ENCODE measurements around the gene STOM. TPM values are rescaled to one million over a fixed set of nuclear protein-coding genes. Genes with fewer than 3 reads are reported as not detected.
"Not testable (repeated sequence)": the region's sequence is repeated elsewhere in the genome, so short reads cannot be mapped to it uniquely, and the experiment has no call there.

Gene STOM, protein sequence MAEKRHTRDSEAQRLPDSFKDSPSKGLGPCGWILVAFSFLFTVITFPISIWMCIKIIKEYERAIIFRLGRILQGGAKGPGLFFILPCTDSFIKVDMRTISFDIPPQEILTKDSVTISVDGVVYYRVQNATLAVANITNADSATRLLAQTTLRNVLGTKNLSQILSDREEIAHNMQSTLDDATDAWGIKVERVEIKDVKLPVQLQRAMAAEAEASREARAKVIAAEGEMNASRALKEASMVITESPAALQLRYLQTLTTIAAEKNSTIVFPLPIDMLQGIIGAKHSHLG
- total RNA-seq (100 to 1,000 TPM in 1 of 2 donors, 10 to 100 TPM in 1; 77.9 to 115 TPM), total RNA-seq (34.8 to 35.3 reads per million in 2 donors)

- ATAC-seq: peak; percentile 56
- peak within 1 kb of the TSS; percentile 90 for H3K27ac Mint-ChIP-seq
- peak; percentile 40 to 52 (median 51) for DNase-seq
- H3K27me3 Mint-ChIP-seq: no peaks in the 10 kb centered on the region
- no peaks in the 10 kb centered on the region for H3K9me3 ChIP-seq (ENCODE audit: control insufficient read depth, low read length, poor library complexity, severe bottlenecking)
- peaks cover 37% of the 10 kb centered on the region for H3K4me1 Mint-ChIP-seq
- peaks cover 2% of the 10 kb centered on the region for H3K36me3 Mint-ChIP-seq (ENCODE audit: low read depth)
- peak within 1 kb of the TSS; percentile 95 for H3K4me3 Mint-ChIP-seq
These were observed at the start of gene STOM for GRCh38 chr9:121369595-121370265. STOM (minus strand) TSS chr9:121370250; CDS start chr9:121370187, 63 bp downstream.

DNA sequence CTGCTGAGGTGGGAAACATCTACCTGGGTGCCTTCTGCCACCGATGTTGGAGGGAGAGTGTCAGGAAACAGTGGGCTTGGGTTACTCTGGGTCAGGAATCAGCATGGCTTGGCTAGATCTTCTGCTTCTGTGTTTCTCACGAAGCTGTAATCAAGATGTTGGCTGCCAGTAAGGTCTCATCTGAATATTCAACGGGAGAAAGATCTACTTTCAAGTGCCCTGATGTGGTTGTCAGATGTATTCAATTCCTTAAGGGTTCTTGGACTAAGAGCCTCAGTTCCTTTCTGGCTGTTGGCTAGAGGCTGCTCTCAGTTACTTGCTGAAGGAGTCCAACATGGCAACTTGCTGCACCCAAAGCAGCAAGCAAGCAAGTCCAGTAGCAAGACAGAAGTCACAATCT, 41.9 kb upstream of the STOM start:
- no peaks in the 10 kb centered on the region for H3K36me3 Mint-ChIP-seq (ENCODE audit: low read depth)
- H3K27ac Mint-ChIP-seq: no peak overlapping the region
- ATAC-seq: no peak

GRCh38 chr9:121405899-121406298, 35.8 kb upstream of the STOM start:
- Mint-ChIP-seq H3K4me1 (no peaks in the 10 kb centered on the region), H3K36me3 (ENCODE audit: low read depth) (no peaks in the 10 kb centered on the region), H3K27ac (no peak overlapping the region), H3K27me3 (peaks cover 12% of the 10 kb centered on the region), H3K4me3 (no peak overlapping the region)
- DNase-seq: no peak
- no peak for ATAC-seq
- no peaks in the 10 kb centered on the region for H3K9me3 ChIP-seq (ENCODE audit: control insufficient read depth, low read length, poor library complexity, severe bottlenecking)

More for the DNA sequence above, 41.9 kb upstream of the STOM start:
- H3K9me3 ChIP-seq (ENCODE audit: control insufficient read depth, low read length, poor library complexity, severe bottlenecking): no peaks in the 10 kb centered on the region
- H3K4me1 Mint-ChIP-seq: no peaks in the 10 kb centered on the region
- no peak for DNase-seq
- H3K4me3 Mint-ChIP-seq: no peak overlapping the region
- peaks cover 24% of the 10 kb centered on the region for H3K27me3 Mint-ChIP-seq

DNA sequence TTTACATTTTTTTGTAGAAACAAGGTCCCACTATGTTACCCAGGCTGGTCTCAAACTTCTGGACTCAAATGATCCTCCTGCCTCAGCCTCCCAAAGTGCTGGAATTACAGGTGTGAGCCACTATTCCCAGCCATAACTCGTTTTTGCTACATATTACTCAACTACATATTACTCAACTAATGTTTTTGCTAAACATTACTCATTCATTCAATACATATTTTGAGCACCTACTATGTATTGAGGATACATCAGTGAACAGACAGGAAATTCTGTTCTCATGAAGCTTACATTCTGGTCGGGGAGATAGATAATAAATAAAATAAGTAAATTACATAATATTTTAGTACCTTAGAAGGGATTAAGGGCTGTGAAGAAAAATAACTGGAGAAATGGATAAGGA, 34.9 kb upstream of the STOM start:
- no peaks in the 10 kb centered on the region for H3K4me1 Mint-ChIP-seq
- no peak for ATAC-seq

DNA sequence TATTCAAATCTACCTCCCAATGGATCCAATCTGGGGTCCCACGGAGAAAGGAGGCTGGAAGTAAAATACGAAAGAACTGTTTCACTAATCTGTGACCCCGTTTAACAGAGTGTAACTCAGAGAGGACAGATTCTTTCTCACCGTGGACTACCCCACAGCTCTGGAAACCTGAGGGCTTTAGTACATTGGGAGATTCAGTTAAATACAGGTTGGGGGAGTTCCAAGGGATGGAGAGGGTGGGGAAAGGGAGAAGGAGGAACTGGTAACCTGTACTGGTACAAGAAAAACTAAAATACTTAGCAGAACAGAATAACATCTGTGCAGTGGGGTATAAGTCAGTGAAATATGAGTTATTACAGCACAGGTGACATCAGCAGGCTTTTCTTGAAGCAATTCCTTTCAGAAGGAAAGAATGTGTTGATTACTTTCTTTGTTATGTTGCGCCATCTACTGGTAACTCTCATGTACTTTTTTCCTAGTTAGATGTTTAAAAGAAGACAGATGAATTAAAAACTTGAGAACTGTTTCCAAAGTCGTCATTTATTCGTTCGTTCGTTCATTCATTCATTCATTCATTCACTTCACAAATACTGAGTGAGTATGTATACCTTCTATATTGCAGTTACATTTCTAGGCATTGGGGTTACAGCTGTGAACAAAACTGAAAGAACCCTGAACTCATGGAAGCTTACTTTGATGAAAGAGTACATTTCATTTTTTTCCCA, 30.0 kb upstream of the STOM start:
- peak; percentile 56 for ATAC-seq
- no peaks in the 10 kb centered on the region for H3K9me3 ChIP-seq (ENCODE audit: control insufficient read depth, low read length, poor library complexity, severe bottlenecking)
- H3K4me1 Mint-ChIP-seq: peaks cover 4% of the 10 kb centered on the region
- no peak for DNase-seq
- peaks cover 12% of the 10 kb centered on the region for H3K27me3 Mint-ChIP-seq
- H3K27ac Mint-ChIP-seq: no peak overlapping the region
- H3K36me3 Mint-ChIP-seq (ENCODE audit: low read depth): no peaks in the 10 kb centered on the region
- no peak overlapping the region for H3K4me3 Mint-ChIP-seq

More for the DNA sequence above, 34.9 kb upstream of the STOM start:
- H3K36me3 Mint-ChIP-seq (ENCODE audit: low read depth): no peaks in the 10 kb centered on the region
- no peak overlapping the region for H3K4me3 Mint-ChIP-seq
- H3K9me3 ChIP-seq (ENCODE audit: control insufficient read depth, low read length, poor library complexity, severe bottlenecking): no peaks in the 10 kb centered on the region
- DNase-seq: no peak
- peaks cover 11% of the 10 kb centered on the region for H3K27me3 Mint-ChIP-seq
- no peak overlapping the region for H3K27ac Mint-ChIP-seq

DNA sequence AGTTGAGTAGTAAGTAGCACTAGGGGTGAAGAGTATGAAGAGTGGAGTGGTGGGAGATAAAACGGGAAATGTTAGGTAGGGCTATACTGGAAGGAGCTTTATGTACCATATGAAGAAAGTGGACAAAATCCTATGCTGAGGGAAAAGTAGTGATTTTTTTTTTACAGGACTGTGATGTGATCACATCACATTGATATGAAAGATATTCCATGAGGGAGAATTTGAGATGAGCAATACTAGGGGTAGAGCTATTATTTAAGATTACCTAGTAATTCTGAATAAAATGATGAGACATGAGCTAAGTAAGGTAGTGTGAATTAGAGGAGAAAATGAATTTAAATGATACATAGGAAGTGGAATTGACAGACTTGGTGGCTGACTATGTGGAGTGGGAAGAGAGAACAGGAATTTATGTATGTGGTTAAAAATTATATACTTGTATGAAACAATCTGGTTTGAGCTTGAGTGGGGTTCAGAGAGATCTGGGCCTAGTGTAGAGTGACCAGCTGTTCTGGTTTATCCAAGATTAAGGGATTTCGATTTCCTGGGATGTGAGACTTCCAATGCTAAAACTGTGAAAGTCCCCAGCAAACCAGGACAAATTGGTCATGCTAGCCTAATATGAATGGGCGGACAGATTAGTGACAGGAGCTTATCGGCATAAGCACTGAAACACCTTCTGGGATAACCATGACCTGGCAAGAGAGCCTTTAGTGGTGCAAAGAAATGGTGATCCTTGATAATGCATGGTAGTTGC, 29.3 kb upstream of the STOM start:
- no peaks in the 10 kb centered on the region for H3K9me3 ChIP-seq (ENCODE audit: control insufficient read depth, low read length, poor library complexity, severe bottlenecking)
- DNase-seq: no peak
- H3K27ac Mint-ChIP-seq: no peak overlapping the region
- ATAC-seq: no peak
- no peaks in the 10 kb centered on the region for H3K36me3 Mint-ChIP-seq (ENCODE audit: low read depth)
- H3K4me3 Mint-ChIP-seq: peak overlapping the region; percentile 61
- peaks cover 4% of the 10 kb centered on the region for H3K4me1 Mint-ChIP-seq
- H3K27me3 Mint-ChIP-seq: peaks cover 12% of the 10 kb centered on the region

GRCh38 chr9:121398374-121398773, 28.3 kb upstream of the STOM start:
- no peak overlapping the region for H3K4me3 Mint-ChIP-seq

DNA sequence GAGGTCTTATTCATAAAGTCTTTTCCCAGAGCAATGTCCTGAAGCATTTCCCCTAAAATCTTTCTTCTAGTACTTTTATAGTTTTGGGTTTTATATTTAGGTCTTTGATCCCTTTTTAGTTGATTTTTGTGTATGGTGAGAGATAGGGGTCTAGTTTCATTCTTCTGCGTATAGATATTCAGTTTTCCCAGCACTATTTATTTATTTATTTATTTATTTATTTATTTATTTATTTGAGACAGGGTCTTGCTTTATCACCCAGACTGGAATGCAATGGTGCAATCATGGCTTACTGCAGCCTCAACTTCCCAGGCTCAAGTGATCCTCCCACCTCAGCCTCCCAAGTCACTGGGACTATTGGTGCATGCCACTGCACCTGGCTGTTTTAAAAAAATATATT, 27.2 kb upstream of the STOM start:
- H3K9me3 ChIP-seq (ENCODE audit: control insufficient read depth, low read length, poor library complexity, severe bottlenecking); H3K4me3 Mint-ChIP-seq; H3K27ac Mint-ChIP-seq; H3K4me1 Mint-ChIP-seq; ATAC-seq; DNase-seq; H3K36me3 Mint-ChIP-seq (ENCODE audit: low read depth): not testable (repeated sequence)
- peaks cover 14% of the 10 kb centered on the region for H3K27me3 Mint-ChIP-seq

More at GRCh38 chr9:121398374-121398773, 28.3 kb upstream of the STOM start:
- no peaks in the 10 kb centered on the region for H3K9me3 ChIP-seq (ENCODE audit: control insufficient read depth, low read length, poor library complexity, severe bottlenecking)
- DNase-seq (no peak), ATAC-seq (no peak)
- Mint-ChIP-seq H3K27me3 (peaks cover 12% of the 10 kb centered on the region), H3K4me1 (peaks cover 6% of the 10 kb centered on the region), H3K36me3 (ENCODE audit: low read depth) (no peaks in the 10 kb centered on the region), H3K27ac (no peak overlapping the region)

DNA sequence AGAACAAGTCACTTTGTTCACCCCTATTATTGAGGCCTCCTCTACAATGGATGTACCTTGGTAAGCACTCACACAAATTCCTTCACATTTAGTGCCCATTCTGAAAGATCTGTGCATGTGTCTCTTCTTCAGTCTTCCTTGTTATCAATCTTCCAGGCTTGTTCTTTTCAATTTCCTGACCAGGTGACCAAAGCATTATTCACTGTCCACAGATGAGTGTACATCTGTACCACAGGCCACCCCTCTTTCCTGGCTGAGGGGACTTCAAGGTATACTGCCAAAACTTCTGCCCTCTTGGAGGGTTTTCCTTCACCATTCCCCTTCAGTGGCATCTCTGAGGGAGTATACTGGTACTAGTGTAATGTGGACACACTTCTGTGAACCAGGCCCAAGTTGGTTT, 25.5 kb upstream of the STOM start:
- Mint-ChIP-seq H3K36me3 (ENCODE audit: low read depth) (no peaks in the 10 kb centered on the region), H3K27ac (no peak overlapping the region), H3K4me3 (no peak overlapping the region), H3K4me1 (peaks cover 10% of the 10 kb centered on the region), H3K27me3 (peaks cover 18% of the 10 kb centered on the region)
- DNase-seq (no peak), ATAC-seq (no peak)
- no peaks in the 10 kb centered on the region for H3K9me3 ChIP-seq (ENCODE audit: control insufficient read depth, low read length, poor library complexity, severe bottlenecking)

- Mint-ChIP-seq H3K27me3 (peaks cover 13% of the 10 kb centered on the region), H3K27ac (no peak overlapping the region), H3K36me3 (ENCODE audit: low read depth) (no peaks in the 10 kb centered on the region), H3K4me3 (no peak overlapping the region), H3K4me1 (peaks cover 9% of the 10 kb centered on the region)
- no peaks in the 10 kb centered on the region for H3K9me3 ChIP-seq (ENCODE audit: control insufficient read depth, low read length, poor library complexity, severe bottlenecking)
- ATAC-seq: no peak
- no peak for DNase-seq
These were observed 24.2 kb upstream of the STOM start for GRCh38 chr9:121394292-121394691.

GRCh38 chr9:121393318-121393717, 23.3 kb upstream of the STOM start:
- Mint-ChIP-seq H3K36me3 (ENCODE audit: low read depth) (no peaks in the 10 kb centered on the region), H3K4me3 (no peak overlapping the region), H3K4me1 (peaks cover 5% of the 10 kb centered on the region), H3K27ac (no peak overlapping the region), H3K27me3 (peaks cover 6% of the 10 kb centered on the region)
- DNase-seq (no peak), ATAC-seq (no peak)
- no peaks in the 10 kb centered on the region for H3K9me3 ChIP-seq (ENCODE audit: control insufficient read depth, low read length, poor library complexity, severe bottlenecking)

DNA sequence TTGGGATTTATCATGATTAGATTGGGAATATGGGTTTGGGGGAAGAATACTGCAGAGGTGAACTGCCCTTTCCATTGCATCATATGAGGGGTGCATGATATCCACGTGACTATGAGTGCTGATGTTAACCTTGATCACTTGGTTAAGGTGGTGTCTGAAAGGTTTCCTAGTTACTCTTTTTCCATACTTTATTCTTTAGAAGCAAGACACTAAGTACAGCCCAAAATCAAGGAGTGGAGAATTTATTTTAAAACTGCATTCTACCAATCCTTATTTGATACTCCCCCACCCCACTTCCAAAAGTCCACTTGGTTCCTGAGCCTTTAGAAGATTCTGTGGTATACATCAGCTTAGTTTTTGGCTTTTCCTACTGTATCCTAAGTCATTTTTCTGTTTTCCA, 20.3 kb upstream of the STOM start:
- H3K27me3 Mint-ChIP-seq: peaks cover 11% of the 10 kb centered on the region
- H3K36me3 Mint-ChIP-seq (ENCODE audit: low read depth): no peaks in the 10 kb centered on the region
- DNase-seq (no peak), ATAC-seq (no peak)
- no peak overlapping the region for H3K27ac Mint-ChIP-seq
- peaks cover 5% of the 10 kb centered on the region for H3K4me1 Mint-ChIP-seq
- no peaks in the 10 kb centered on the region for H3K9me3 ChIP-seq (ENCODE audit: control insufficient read depth, low read length, poor library complexity, severe bottlenecking)
- H3K4me3 Mint-ChIP-seq: no peak overlapping the region
